Fibroblast of mammary gland (primary cell): ENCODE measurements around the gene GRB10.
"Not testable (repeated sequence)": the region's sequence is repeated elsewhere in the genome, so short reads cannot be mapped to it uniquely, and the experiment has no call there.

Experiments used
- DNase-seq: peaks from one replicate; pipeline ENCODE4 v3.0.0-alpha.2; 2010; ENCODE audit warnings: low read depth
- H3K4me3 ChIP-seq: 2 replicates; pipeline ENCODE4 v1.5.1; 2011; ENCODE audit warnings: low read depth, mild to moderate bottlenecking, low read length, moderate library complexity; ENCODE audit not compliant: control insufficient read depth
- TF ChIP-seq, protein P1 (sequence below): conservative IDR thresholded peaks from 2 replicates; pipeline ENCODE4 v1.5.1; 2011; ENCODE audit warnings: low read depth, low read length, inconsistent platforms; ENCODE audit not compliant: control insufficient read depth, insufficient read depth

Gene GRB10

DNA sequence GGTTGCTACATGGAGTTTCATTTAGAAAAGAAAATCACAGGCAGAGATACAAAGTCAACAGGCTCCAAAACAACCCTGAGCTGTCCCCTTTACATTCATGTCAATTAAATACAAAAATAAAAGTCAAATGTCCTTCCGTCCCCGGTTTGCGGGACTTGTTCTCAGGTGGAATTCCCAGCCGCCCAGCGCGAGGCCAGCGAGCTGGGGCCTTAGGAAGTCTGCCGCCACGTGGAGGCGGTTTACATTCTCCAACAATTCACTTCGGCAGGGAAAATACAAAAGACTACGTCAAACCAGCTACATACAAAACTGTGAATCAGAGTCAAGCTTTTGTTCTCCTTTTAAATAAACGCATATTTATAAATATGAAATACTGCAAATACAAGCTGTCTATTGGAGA lies 192.2 kb downstream of the GRB10 start:
- no peak for DNase-seq
- no peak overlapping the region for H3K4me3 ChIP-seq
- TF ChIP-seq, protein P1, sequence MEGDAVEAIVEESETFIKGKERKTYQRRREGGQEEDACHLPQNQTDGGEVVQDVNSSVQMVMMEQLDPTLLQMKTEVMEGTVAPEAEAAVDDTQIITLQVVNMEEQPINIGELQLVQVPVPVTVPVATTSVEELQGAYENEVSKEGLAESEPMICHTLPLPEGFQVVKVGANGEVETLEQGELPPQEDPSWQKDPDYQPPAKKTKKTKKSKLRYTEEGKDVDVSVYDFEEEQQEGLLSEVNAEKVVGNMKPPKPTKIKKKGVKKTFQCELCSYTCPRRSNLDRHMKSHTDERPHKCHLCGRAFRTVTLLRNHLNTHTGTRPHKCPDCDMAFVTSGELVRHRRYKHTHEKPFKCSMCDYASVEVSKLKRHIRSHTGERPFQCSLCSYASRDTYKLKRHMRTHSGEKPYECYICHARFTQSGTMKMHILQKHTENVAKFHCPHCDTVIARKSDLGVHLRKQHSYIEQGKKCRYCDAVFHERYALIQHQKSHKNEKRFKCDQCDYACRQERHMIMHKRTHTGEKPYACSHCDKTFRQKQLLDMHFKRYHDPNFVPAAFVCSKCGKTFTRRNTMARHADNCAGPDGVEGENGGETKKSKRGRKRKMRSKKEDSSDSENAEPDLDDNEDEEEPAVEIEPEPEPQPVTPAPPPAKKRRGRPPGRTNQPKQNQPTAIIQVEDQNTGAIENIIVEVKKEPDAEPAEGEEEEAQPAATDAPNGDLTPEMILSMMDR, result no peak

DNA sequence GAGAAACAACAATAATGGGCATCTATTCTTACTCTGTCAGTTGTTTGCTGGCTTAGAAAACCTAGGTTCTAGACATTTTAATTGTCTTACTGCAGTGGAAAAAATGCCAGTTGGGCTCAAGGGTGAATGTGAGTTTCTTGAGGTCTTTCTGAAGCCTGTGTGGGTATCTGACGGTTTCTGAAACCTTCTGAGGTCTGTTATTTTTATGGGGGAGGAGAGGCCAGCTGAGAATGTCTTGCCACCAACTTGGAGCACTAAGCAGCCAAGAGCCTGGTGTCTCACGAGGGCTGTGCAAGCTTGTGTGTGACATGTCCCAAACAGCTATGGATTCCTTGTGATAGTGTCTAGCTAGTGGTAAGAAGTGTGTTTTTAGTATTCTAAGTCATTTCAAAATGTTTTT lies 193.3 kb downstream of the GRB10 start:
- H3K4me3 ChIP-seq, result no peak overlapping the region
- TF ChIP-seq, protein P1, result no peak
- no peak for DNase-seq

DNA sequence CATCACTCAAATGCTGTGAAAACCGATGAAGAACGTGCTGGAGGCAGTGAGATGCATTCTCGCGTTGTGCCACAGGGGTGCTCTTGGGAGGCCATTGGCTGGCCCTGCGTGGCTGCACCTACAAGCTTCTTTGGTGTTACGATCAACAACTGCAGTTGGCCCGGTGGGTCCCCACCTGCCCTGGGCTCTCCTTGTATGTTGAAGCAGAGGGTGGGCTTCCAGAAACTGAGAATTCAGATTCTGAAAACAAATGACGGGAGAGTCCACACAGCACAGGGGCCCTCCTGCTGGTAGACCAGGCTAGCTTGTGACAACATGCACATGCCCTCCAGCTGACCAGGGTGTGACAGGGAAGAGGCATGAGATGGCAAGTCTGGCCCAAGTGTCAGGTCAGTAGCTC lies 193.8 kb downstream of the GRB10 start:
- TF ChIP-seq, protein P1, result peak; percentile 23

DNA sequence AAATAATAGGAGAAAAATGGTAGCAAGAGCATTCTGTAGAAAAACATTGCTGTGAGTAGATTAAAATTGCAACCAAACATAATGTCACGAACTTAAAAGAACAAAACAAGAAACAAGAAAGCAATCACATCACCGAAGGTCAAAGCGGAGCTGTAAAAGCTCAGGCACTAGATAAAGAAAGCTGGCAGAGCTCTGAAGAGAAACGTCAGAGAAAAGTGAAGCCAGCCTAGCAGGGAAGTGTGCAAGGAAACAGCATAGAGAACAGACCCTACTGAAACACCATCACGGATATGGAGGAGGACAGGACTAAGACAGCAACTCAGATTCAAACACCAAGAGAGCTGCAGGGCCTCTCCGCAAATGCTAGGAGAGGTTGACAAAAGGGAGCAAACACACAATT lies 195.0 kb downstream of the GRB10 start:
- no peak for DNase-seq
- TF ChIP-seq, protein P1, result no peak
- H3K4me3 ChIP-seq, result no peak overlapping the region

More for the DNA sequence above, 193.8 kb downstream of the GRB10 start:
- H3K4me3 ChIP-seq, result no peak overlapping the region
- DNase-seq, result no peak

DNA sequence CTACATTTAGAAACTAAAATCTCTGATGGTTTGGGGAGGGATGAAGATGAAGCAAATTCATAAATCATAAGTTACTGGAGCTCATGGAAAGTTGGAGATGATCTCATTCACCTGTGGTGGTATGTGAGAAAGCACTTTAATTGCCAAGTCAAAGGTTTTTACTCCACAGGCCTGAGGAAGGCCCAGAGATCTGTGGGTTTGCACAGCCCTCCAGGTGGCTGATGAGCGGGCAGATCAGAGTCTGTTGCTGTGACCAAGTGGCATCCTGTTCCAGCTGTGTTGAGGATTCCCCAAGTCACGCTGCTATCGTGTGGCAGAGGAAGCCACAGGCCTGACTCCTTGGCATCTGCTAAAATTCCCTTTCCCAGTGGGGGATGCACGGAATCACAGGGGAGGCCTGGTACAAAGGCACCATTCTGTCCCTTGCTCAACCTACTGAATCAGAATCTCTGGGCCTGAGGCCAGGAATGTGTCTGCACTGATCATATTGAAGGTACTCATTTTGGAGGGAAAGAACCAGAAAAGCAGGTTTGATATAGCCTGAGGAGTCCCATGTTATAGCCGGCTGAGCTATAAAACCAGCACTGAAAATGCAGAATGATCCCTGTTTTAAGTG lies 197.8 kb downstream of the GRB10 start:
- TF ChIP-seq, protein P1, result no peak
- H3K4me3 ChIP-seq, result no peak overlapping the region
- DNase-seq, result no peak

DNA sequence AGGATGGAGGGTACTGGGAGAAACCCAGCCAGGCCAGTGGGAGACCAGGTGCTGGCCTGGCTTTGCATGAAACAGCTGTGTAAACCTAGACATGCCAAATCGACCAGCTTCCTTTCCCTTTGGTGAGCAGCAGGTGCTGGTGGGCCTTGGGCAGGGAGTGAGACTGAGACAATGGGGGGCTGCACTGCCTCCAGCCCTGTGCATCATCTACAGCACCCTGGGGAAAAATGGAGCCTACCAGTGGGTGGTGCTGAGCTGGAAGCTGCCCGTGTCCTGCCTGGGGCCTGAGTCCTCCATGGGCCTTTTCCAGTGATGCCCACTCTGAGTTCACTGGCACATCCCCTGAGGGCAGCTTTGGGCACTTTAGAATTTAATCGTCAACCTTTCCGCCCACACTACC lies 198.3 kb downstream of the GRB10 start:
- TF ChIP-seq, protein P1, result no peak
- no peak for DNase-seq
- H3K4me3 ChIP-seq, result no peak overlapping the region

DNA sequence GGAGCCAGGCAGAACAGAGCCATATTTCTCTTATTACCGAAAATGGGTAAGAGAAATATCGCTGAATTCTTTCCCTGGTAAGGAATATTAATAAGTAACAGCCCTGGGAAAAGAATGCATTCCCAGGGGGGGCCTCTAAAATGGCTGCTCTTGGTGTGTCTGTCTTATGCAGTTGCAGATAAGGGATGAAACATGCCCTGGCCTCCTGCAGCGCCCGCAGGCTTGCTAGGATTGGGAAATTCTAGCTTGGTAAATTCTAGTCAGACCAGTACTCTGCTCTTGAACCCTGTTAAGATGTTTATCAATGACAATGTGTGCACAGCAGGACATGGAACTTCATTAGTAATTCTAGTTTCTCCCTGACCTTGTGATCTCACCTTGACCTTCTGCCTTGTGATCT lies 199.4 kb downstream of the GRB10 start:
- not testable (repeated sequence) for H3K4me3 ChIP-seq, DNase-seq

DNA sequence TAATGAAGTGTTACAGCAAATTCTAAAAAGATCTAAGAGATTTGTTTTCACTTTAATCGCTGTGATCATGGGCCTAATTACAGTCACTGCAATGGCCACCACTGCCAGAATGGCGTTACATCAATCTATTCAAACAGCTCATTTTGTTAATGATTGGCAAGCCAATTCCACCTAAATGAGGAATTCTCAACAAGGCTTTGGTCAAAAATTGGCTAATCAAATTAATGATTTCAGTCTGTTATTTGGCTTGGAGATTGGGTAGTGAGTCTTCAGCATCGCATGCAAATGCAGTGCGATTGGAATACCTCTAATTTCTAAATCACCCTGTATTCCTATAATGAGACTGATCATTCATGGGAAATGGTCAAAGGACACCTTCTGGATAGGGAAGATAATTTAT lies 200.4 kb downstream of the GRB10 start:
- H3K4me3 ChIP-seq, DNase-seq: not testable (repeated sequence)

DNA sequence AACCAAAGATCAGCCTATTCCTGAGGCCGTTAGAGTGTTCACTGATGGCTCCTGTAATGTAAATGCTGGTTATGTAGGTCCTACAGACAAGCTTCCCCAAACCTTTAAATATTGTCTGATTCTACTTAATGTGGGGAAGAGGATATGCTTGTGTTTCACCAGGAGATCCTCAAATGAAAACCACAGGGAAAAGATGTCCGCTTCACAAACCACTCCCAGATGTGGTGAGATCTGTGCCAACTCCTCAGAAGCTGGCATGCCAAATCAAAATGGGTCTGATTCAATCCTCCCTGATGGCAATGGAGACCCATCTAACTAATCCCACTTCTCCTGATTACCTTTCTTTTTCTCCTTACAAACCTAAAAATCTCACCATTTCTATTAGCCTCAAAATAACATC lies 202.0 kb downstream of the GRB10 start:
- H3K4me3 ChIP-seq, result not testable (repeated sequence)
- DNase-seq, result peak; percentile 19
